Bone marrow (tissue), 2 donors: ENCODE data around the gene MAP2.
"Not testable (repeated sequence)": the region's sequence is repeated elsewhere in the genome, so short reads cannot be mapped to it uniquely, and the experiment has no call there.

Experiments
- DNase-seq, 2 donors: peaks; one replicate each; lab custom pipeline; 2025; lab: John Stamatoyannopoulos, UW

MAP2 gene

GRCh38 chr2:209473930-209474419 is 50.1 kb downstream of the MAP2 start:
- DNase-seq, result no peak

DNA sequence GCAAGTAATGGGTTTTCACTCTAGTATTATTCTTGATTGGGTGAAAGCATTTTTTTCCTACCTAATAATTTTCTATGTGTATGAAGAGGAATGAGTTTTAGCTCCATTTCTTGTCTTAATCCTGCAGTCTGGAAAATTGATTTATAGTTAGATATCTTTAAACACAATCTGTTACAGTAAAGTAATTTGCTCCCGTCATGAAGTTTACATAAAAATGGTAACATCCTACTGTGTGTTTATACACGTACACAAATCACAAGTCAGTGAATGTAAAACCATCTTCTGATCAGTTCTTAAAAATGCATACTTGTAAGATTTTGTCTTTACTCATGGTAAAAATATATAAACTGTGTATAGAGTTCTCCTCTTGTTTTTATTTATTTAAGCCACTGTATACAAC is 51.1 kb downstream of the MAP2 start:
- DNase-seq, result no peak

- DNase-seq, result no peak
Observed at GRCh38 chr2:209476367-209477208, 52.7 kb downstream of the MAP2 start.

GRCh38 chr2:209492296-209492695 is 68.4 kb downstream of the MAP2 start:
- DNase-seq, result not testable (repeated sequence)

DNA sequence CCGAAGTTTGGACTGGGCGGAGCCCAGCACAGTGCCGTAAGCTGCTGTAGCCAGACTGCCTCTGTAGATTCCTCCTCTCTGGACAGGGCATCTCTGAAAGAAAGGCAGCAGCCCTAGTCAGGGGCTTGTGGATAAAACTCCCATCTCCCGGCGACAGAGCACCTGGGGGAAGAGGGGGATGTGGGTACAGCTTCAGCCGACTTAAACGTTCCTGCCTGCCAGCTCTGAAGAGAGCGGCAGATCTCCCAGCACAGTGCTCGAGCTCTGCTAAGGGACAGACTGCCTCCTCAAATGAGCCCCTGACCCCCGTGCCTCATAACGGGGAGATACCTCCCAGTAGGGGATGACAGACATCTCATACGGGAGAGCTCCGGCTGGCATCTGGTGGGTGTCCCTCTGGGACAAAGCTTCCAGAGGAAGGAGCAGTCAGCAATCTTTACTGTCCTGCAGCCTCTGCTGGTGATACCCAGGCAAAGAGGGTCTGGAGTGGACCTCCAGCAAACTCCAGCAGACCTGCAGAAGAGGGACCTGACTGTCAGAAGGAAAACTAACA is 71.3 kb downstream of the MAP2 start:
- not testable (repeated sequence) for DNase-seq

GRCh38 chr2:209495855-209496585 is 72.2 kb downstream of the MAP2 start:
- no peak for DNase-seq

DNA sequence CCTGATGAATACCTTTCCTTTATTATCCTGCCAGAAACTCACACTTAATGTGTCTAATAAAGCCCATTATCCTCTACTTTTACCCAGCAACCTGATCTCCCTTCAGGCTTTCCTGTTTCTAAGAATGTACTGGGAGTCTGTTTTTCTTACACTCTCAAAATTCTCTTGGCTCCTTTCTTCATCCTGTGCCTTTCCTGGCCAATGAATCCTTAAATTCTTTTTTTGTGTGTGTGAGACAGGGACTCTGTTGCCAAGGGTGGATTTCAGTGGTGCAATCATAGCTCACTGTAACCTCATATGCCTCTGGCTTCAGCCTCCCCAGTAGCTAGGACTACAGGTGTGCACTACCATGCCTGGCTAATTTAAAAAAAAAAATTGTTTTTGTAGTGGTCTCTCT is 72.7 kb downstream of the MAP2 start:
- DNase-seq, result no peak

GRCh38 chr2:209498614-209499013 is 74.8 kb downstream of the MAP2 start:
- no peak for DNase-seq

GRCh38 chr2:209499069-209499468 is 75.2 kb downstream of the MAP2 start:
- no peak for DNase-seq

- no peak for DNase-seq
Observed at GRCh38 chr2:209501579-209501978, 77.7 kb downstream of the MAP2 start.

DNA sequence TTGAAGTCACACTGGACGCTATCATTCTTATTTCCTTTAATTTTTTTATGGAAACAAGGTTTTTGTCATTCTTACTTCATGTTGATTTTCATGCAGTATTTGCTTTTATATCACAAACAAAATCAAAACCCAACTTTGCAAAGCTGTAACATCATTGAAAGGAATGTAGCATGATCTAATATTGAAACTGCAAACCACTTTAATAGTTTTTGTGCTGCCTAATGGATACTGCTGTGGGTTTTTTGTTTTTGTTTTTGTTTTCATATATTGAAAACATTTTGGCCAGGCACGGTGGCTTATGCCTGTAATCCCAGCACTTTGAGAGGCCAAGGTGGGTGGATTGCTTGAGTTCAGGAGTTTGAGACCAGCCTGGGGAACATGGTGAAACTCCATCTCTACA is 81.6 kb downstream of the MAP2 start:
- no peak for DNase-seq

GRCh38 chr2:209508255-209508654 is 84.4 kb downstream of the MAP2 start:
- DNase-seq, result no peak

GRCh38 chr2:209511637-209512036 is 87.8 kb downstream of the MAP2 start:
- DNase-seq, result no peak

DNA sequence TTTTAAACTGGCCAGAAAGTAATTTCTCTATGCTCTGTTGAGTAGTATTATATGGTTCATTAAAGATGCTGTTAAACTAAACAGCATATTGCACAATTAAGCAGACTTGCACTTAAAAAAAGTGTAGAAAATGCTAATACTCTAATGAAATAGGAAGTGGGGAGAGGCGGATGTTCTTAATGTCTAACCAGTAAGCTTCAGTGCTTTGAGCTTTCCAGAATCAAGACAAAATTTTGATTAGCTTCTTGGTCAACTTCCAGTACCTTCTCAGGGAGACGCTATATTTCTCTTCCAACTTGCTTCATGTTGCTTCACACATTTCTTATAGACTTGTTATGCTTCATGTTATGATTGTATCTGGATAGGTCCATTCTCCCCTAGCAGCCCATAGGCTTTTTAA is 89.1 kb downstream of the MAP2 start:
- no peak for DNase-seq

- DNase-seq, result no peak
Observed at GRCh38 chr2:209517436-209517835, 93.6 kb downstream of the MAP2 start.

DNA sequence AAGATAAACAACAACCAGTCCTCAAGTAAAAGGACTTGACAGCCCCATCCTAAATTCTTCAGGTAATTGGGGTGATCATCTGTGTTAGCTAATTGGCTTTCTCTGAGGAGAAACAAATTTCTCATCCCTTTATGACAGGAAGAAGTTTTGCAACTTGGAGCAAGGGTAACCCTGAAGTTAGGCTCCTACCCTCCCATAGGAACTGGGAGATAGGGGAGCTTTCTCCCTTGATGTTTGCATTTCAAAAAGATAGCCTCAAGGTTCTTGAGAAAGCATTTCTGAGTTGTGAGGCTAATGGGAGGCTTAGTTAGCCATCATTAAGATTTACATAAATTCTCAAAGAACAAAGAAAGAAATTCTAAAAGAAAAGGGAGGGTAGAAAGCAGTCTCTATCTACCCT is 95.4 kb downstream of the MAP2 start:
- no peak for DNase-seq

DNA sequence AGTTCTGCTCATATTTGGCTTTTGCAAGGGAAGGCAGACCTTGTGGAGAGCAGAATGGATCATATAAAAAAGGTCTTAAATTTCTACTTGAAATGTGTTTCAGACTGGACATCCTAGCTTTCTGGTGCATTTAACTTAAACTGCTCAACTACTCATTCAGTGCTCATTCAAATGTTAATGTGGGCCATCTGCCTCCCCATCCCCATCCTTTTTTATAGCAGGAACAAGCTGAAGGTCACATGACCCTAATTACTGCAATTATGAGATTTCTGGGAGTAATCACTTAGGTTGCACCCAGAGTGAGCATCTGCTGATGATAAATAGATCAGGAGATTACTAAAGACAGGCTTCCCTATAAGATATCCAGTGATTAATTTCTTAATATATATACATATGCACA is 96.1 kb downstream of the MAP2 start:
- DNase-seq, result no peak

- no peak for DNase-seq
Observed at GRCh38 chr2:209523041-209523740, 99.3 kb downstream of the MAP2 start.

- no peak for DNase-seq
Observed at GRCh38 chr2:209523867-209524266, 100.0 kb downstream of the MAP2 start.

DNA sequence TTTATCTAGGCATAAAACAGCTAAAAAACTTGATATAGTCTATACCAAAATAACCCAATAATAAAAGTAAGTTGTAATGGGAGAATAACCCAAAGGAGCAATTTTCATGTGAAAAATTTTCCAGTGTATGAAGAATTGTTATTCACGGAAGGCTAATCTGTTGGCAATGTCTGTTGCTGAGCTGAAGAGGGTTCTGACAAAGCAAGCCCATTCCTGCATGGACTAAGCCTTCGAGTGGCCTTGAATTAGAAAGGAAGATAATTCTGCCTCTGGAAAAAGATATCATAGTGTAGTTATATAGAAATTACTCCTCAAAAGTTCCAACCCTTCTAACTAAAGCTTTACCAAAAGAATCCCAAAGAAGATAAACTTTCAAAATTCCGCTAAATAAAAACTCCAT is 101.5 kb downstream of the MAP2 start:
- DNase-seq, result no peak

DNA sequence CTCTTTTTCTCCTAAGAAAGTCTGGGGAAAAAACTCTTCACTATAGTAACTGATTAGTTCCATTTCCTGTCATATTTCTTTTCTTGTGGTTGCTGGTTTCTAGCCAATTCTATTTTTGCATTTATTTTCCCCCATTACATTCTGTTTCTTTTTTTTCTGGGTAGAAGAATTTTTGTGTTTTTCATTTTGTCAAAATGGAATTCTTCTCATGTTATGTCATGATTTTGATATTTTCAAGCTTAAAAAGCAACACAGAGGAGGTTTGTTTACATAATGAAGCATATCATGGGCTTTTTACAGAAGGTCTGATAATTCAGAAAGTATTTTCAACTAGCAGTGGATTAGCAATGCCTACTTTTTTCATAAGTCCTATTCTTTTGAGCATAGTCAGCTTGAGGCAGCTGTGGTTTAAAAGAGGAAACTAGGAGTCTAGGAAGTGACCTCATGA is 102.0 kb downstream of the MAP2 start:
- DNase-seq, result peak in 1 of 2 donors; percentile 38

DNA sequence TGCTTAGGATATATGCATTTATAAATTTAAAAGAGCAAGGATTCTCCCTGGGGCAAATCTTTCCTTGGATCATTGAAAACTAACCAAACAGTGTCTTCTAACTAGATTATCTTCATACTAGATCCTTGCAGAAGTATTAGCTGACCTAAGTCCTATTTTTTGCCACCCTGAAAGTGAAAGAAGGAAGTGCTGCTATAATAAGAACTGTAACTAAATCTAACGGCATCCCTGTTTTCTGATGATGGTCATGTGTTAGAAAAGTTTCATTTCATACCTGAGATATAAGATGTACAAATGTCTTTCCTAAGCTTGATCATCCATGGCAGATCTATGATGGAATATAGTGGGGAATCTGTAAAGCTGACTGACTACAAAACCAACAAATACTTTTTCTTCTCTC is 102.7 kb downstream of the MAP2 start:
- DNase-seq, result peak in 1 of 2 donors; percentile 28
